ENCODE measurements around the gene MGLL.

MGLL gene

DNA sequence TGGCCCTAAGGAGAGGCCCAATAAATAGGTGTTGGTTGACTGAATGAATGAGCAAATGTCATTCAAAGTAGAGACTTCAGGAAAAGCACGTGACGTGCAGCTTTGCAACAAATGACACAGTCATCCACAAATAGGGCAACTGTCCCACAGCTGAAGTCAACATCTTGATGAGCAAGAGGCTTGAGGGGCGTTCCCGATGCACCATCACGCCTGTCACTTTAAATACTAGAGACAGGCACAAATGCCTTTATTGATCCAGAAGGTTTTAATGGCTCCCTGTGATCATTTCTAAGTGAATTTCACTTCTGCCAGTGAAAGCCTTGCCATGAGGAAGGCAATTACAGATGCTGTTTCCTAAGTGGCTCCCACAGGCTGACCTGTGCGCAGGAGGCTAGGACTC, 105.9 kb downstream of the MGLL start:
- Histone ChIP-seq H2BK5ac (ENCODE audit: low read depth, low read length, poor library complexity) (no peak overlapping the region), H2BK12ac (ENCODE audit: low read length) (no peak overlapping the region), H3K79me1 (ENCODE audit: low read length) (no peaks in the 10 kb centered on the region), H2BK120ac (ENCODE audit: insufficient read depth, low read length, poor library complexity) (no peak overlapping the region), H3K23ac (ENCODE audit: low read length) (no peak overlapping the region), H3K27ac (ENCODE audit: low read depth, low read length) (no peak overlapping the region), H3K14ac (ENCODE audit: low read length) (no peak overlapping the region), H4K8ac (ENCODE audit: low read depth, low read length) (no peak overlapping the region), H3K27me3 (ENCODE audit: insufficient read depth, low read length) (no peaks in the 10 kb centered on the region), H3K4ac (ENCODE audit: low read depth, low read length) (no peak overlapping the region), H3K36me3 (ENCODE audit: control insufficient read depth in 1 of 2, insufficient read depth in 2 of 2, low read length in 2 of 2) (no peaks in the 10 kb centered on the region), H4K91ac (ENCODE audit: low read depth, low read length) (no peak overlapping the region), H2AFZ (ENCODE audit: insufficient read depth, low read length, poor library complexity) (no peak overlapping the region), H3K79me2 (ENCODE audit: control insufficient read depth, insufficient read depth, low read length, poor library complexity) (no peaks in the 10 kb centered on the region), H3K4me3 (ENCODE audit: low read depth, low read length) (no peak overlapping the region), H3K4me2 (ENCODE audit: low read length) (no peak overlapping the region), H3K18ac (ENCODE audit: low read length) (no peak overlapping the region), H4K12ac (ENCODE audit: low read depth, low read length) (no peak overlapping the region), H2AK5ac (ENCODE audit: low read length) (no peak overlapping the region), H3K9ac (ENCODE audit: low read length) (no peak overlapping the region), H3K4me1 (ENCODE audit: control insufficient read depth in 1 of 2, insufficient read depth in 2 of 2, low read length in 2 of 2) (peaks cover 0 to 2% of the 10 kb centered on the region in 2 experiments), H3K9me3 (ENCODE audit: insufficient read depth, low read depth, low read length) (no peaks in the 10 kb centered on the region)
- no peak for DNase-seq
- WGBS (ENCODE audit: extremely low coverage, insufficient coverage, insufficient read length), result no CpG with 5 or more reads among the region's 6 CpGs

DNA sequence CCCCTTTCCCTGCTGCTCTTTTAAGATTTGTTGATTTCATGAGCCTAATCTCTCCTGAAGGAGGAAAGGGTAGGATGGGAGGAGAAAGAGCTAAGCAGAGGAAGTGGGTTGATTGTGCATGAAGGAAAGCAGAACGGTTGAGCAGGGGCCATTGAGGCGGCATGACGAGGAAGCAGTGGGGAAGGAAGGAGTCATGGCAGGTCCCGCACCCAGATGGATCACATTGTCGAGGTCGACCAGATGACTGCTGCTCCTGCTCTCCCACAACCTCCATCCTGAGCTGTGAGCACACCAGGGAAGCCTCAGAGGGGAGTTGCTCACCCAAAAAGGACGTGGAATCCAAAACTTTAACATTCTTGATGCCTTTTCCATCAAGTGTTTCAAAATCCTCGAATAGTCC, 106.8 kb downstream of the MGLL start:
- H3K27me3 ChIP-seq (ENCODE audit: insufficient read depth, low read length), result no peaks in the 10 kb centered on the region

GRCh38 chr3:127714866-127715265, 107.4 kb downstream of the MGLL start:
- DNase-seq, result no peak
- peaks cover 0 to 2% of the 10 kb centered on the region in 2 experiments for H3K4me1 ChIP-seq (ENCODE audit: control insufficient read depth in 1 of 2, insufficient read depth in 2 of 2, low read length in 2 of 2)
- H3K4ac ChIP-seq (ENCODE audit: low read depth, low read length), result no peak overlapping the region
- H3K4me2 ChIP-seq (ENCODE audit: low read length), result no peak overlapping the region
- no CpG with 5 or more reads among the region's 5 CpGs for WGBS (ENCODE audit: extremely low coverage, insufficient coverage, insufficient read length)
- H2AFZ ChIP-seq (ENCODE audit: insufficient read depth, low read length, poor library complexity), result no peak overlapping the region
- no peaks in the 10 kb centered on the region for H3K9me3 ChIP-seq (ENCODE audit: insufficient read depth, low read depth, low read length)
- H2BK12ac ChIP-seq (ENCODE audit: low read length), result no peak overlapping the region
- no peak overlapping the region for H3K23ac ChIP-seq (ENCODE audit: low read length)
- H4K91ac ChIP-seq (ENCODE audit: low read depth, low read length), result no peak overlapping the region
- H4K12ac ChIP-seq (ENCODE audit: low read depth, low read length), result no peak overlapping the region
- H3K27me3 ChIP-seq (ENCODE audit: insufficient read depth, low read length), result no peaks in the 10 kb centered on the region
- no peak overlapping the region for H3K14ac ChIP-seq (ENCODE audit: low read length)
- H4K8ac ChIP-seq (ENCODE audit: low read depth, low read length), result no peak overlapping the region
- no peak overlapping the region for H3K4me3 ChIP-seq (ENCODE audit: low read depth, low read length)
- no peak overlapping the region for H3K18ac ChIP-seq (ENCODE audit: low read length)
- no peak overlapping the region for H3K9ac ChIP-seq (ENCODE audit: low read length)
- H3K79me1 ChIP-seq (ENCODE audit: low read length), result no peaks in the 10 kb centered on the region
- H2BK120ac ChIP-seq (ENCODE audit: insufficient read depth, low read length, poor library complexity), result no peak overlapping the region
- no peaks in the 10 kb centered on the region for H3K79me2 ChIP-seq (ENCODE audit: control insufficient read depth, insufficient read depth, low read length, poor library complexity)
- no peak overlapping the region for H2BK5ac ChIP-seq (ENCODE audit: low read depth, low read length, poor library complexity)
- no peak overlapping the region for H2AK5ac ChIP-seq (ENCODE audit: low read length)
- no peak overlapping the region for H3K27ac ChIP-seq (ENCODE audit: low read depth, low read length)
- H3K36me3 ChIP-seq (ENCODE audit: control insufficient read depth in 1 of 2, insufficient read depth in 2 of 2, low read length in 2 of 2), result no peaks in the 10 kb centered on the region

More for the DNA sequence above, 106.8 kb downstream of the MGLL start:
- no CpG with 5 or more reads among the region's 8 CpGs for WGBS (ENCODE audit: extremely low coverage, insufficient coverage, insufficient read length)
- no peak overlapping the region for H2AFZ ChIP-seq (ENCODE audit: insufficient read depth, low read length, poor library complexity)
- H2AK5ac ChIP-seq (ENCODE audit: low read length), result no peak overlapping the region
- no peak overlapping the region for H4K91ac ChIP-seq (ENCODE audit: low read depth, low read length)
- H3K4me3 ChIP-seq (ENCODE audit: low read depth, low read length), result no peak overlapping the region
- no peak overlapping the region for H3K9ac ChIP-seq (ENCODE audit: low read length)
- no peak for DNase-seq
- H3K9me3 ChIP-seq (ENCODE audit: insufficient read depth, low read depth, low read length), result no peaks in the 10 kb centered on the region
- H3K18ac ChIP-seq (ENCODE audit: low read length), result no peak overlapping the region
- no peaks in the 10 kb centered on the region for H3K79me1 ChIP-seq (ENCODE audit: low read length)
- no peak overlapping the region for H3K27ac ChIP-seq (ENCODE audit: low read depth, low read length)
- H3K79me2 ChIP-seq (ENCODE audit: control insufficient read depth, insufficient read depth, low read length, poor library complexity), result no peaks in the 10 kb centered on the region
- peaks cover 0 to 2% of the 10 kb centered on the region in 2 experiments for H3K4me1 ChIP-seq (ENCODE audit: control insufficient read depth in 1 of 2, insufficient read depth in 2 of 2, low read length in 2 of 2)
- no peak overlapping the region for H2BK120ac ChIP-seq (ENCODE audit: insufficient read depth, low read length, poor library complexity)
- no peak overlapping the region for H3K23ac ChIP-seq (ENCODE audit: low read length)
- no peaks in the 10 kb centered on the region for H3K36me3 ChIP-seq (ENCODE audit: control insufficient read depth in 1 of 2, insufficient read depth in 2 of 2, low read length in 2 of 2)
- H2BK12ac ChIP-seq (ENCODE audit: low read length), result no peak overlapping the region
- H3K4me2 ChIP-seq (ENCODE audit: low read length), result no peak overlapping the region
- no peak overlapping the region for H2BK5ac ChIP-seq (ENCODE audit: low read depth, low read length, poor library complexity)
- no peak overlapping the region for H3K14ac ChIP-seq (ENCODE audit: low read length)
- H4K12ac ChIP-seq (ENCODE audit: low read depth, low read length), result no peak overlapping the region
- H3K4ac ChIP-seq (ENCODE audit: low read depth, low read length), result no peak overlapping the region
- H4K8ac ChIP-seq (ENCODE audit: low read depth, low read length), result no peak overlapping the region

DNA sequence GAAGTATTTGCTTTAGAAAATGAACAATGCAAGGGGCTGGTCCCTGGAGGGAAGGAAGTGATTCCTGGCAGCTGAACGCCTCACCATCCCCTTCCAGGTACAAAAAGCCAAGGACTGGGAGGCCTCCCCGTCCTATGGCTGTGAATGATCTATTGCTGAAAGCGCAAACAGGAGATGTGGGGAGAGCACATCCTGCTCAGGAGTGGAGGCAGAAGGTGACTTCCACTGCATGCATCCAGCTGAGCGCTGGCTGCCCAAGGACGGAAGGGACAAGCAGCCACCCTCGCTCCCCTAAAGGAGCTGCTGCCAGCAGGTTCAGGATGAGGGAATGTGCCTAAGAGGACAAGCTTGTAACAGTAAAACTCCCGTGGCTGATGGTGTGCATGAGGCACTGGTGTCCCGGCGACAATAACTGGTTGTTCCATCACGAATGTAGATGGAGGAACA, 108.2 kb downstream of the MGLL start:
- H3K18ac ChIP-seq (ENCODE audit: low read length), result no peak overlapping the region
- no peak overlapping the region for H2BK5ac ChIP-seq (ENCODE audit: low read depth, low read length, poor library complexity)
- H3K4ac ChIP-seq (ENCODE audit: low read depth, low read length), result no peak overlapping the region
- no peak overlapping the region for H4K8ac ChIP-seq (ENCODE audit: low read depth, low read length)
- no peak overlapping the region for H4K91ac ChIP-seq (ENCODE audit: low read depth, low read length)
- H2AFZ ChIP-seq (ENCODE audit: insufficient read depth, low read length, poor library complexity), result no peak overlapping the region
- H3K79me2 ChIP-seq (ENCODE audit: control insufficient read depth, insufficient read depth, low read length, poor library complexity), result no peaks in the 10 kb centered on the region
- no peaks in the 10 kb centered on the region for H3K36me3 ChIP-seq (ENCODE audit: control insufficient read depth in 1 of 2, insufficient read depth in 2 of 2, low read length in 2 of 2)
- WGBS (ENCODE audit: extremely low coverage, insufficient coverage, insufficient read length), result no CpG with 5 or more reads among the region's 10 CpGs
- H3K14ac ChIP-seq (ENCODE audit: low read length), result no peak overlapping the region
- no peaks in the 10 kb centered on the region for H3K9me3 ChIP-seq (ENCODE audit: insufficient read depth, low read depth, low read length)
- no peak overlapping the region for H3K23ac ChIP-seq (ENCODE audit: low read length)
- H2BK12ac ChIP-seq (ENCODE audit: low read length), result no peak overlapping the region
- no peak overlapping the region for H3K4me2 ChIP-seq (ENCODE audit: low read length)
- no peak overlapping the region for H3K4me3 ChIP-seq (ENCODE audit: low read depth, low read length)
- H3K4me1 ChIP-seq (ENCODE audit: control insufficient read depth in 1 of 2, insufficient read depth in 2 of 2, low read length in 2 of 2), result peaks cover 0 to 2% of the 10 kb centered on the region in 2 experiments
- no peak overlapping the region for H2AK5ac ChIP-seq (ENCODE audit: low read length)
- no peak overlapping the region for H2BK120ac ChIP-seq (ENCODE audit: insufficient read depth, low read length, poor library complexity)
- H3K27ac ChIP-seq (ENCODE audit: low read depth, low read length), result no peak overlapping the region
- no peak for DNase-seq
- H3K9ac ChIP-seq (ENCODE audit: low read length), result no peak overlapping the region
- no peak overlapping the region for H4K12ac ChIP-seq (ENCODE audit: low read depth, low read length)
- H3K79me1 ChIP-seq (ENCODE audit: low read length), result no peaks in the 10 kb centered on the region
- H3K27me3 ChIP-seq (ENCODE audit: insufficient read depth, low read length), result no peaks in the 10 kb centered on the region

Measured in trophoblast cell (in vitro differentiated cells and primary cell).